Endothelial cell of umbilical vein (primary cell): ENCODE data around the gene MYO1C. TPM values are rescaled to one million over a fixed set of nuclear protein-coding genes. Genes with fewer than 3 reads are reported as not detected.

Source experiments
- BruUV-seq: library from RNA; stranded (reverse); fragments of 400-500 nt; replicated peaks from 2 replicates; lab custom pipeline; 2021; lab: Mats Ljungman, UMichigan
- CTCF ChIA-PET: fragments of 300-600, 350-600 bp; sonication (Branson Sonifier 250); formaldehyde crosslinking; loops from one replicate; lab custom pipeline; 2021; ENCODE audit warnings: antibody characterized with exemption, inconsistent platforms; lab: Charles Lee
- POLR2A ChIA-PET: fragments of 300-600, 350-600 bp; sonication (Branson Sonifier 250); formaldehyde crosslinking; loops from one replicate; lab custom pipeline; 2021; ENCODE audit warnings: antibody characterized with exemption, inconsistent platforms; lab: Charles Lee
- DNase-seq: peaks from one replicate; pipeline ENCODE4 v3.0.0-alpha.2; 2011; ENCODE audit warnings: low read depth, low spot score
- FAIRE-seq: peaks from 2 replicates; lab custom pipeline; 2011; peaks lifted over from hg19 to GRCh38; lab: Jason Lieb, UNC
- H2AFZ ChIP-seq: 2 replicates; pipeline ENCODE4 v1.6.0; 2012; ENCODE audit warnings: low read depth, low read length, control low read depth, inconsistent platforms
- H3K27ac ChIP-seq: 2 replicates; pipeline ENCODE4 v1.5.1; 2011; ENCODE audit warnings: low read depth, mild to moderate bottlenecking, control low read depth, low read length, moderate library complexity; ENCODE audit not compliant: insufficient read depth
- H3K27me3 ChIP-seq, 2 experiments: 2 replicates each; pipeline versions ENCODE4 v1.6.0 to v1.6.1; 2011; ENCODE audit warnings: low read length in 2 of 2, mixed read lengths in 1 of 2; ENCODE audit not compliant: control insufficient read depth in 2 of 2, insufficient read depth in 2 of 2
- H3K36me3 ChIP-seq, 2 experiments: 2 replicates in 1 of 2; 3 replicates in 1 of 2; pipeline ENCODE4 v1.5.1; 2011; ENCODE audit warnings: low read length in 2 of 2, mild to moderate bottlenecking in 1 of 2, moderate library complexity in 1 of 2; ENCODE audit not compliant: control insufficient read depth in 2 of 2, insufficient read depth in 2 of 2; ENCODE audit errors: extremely low read depth in 1 of 2
- H3K4me1 ChIP-seq: 3 replicates; pipeline ENCODE4 v1.5.1; 2011; ENCODE audit warnings: mild to moderate bottlenecking, low read length; ENCODE audit not compliant: control insufficient read depth, insufficient read depth; ENCODE audit errors: extremely low read depth
- H3K4me2 ChIP-seq: 2 replicates; pipeline ENCODE4 v1.6.1; 2011; ENCODE audit warnings: low read length, control low read depth, mixed read lengths; ENCODE audit not compliant: insufficient read depth
- H3K4me3 ChIP-seq, 3 experiments: fragments of 200-600 bp in 1 of 3; sonication (generic), shearing (Covaris generic) in 1 of 3; replicated peaks in 1 of 3; 2 replicates each; pipeline ENCODE4 v1.5.1; 2011 to 2016; ENCODE audit warnings: control low read depth in 3 of 3, low read length in 3 of 3, mild to moderate bottlenecking in 2 of 3, inconsistent platforms in 1 of 3, low read depth in 1 of 3, moderate library complexity in 1 of 3; ENCODE audit not compliant: insufficient read depth in 1 of 3
- H3K79me2 ChIP-seq: 2 replicates; pipeline ENCODE4 v1.6.0; 2012; ENCODE audit warnings: low read length, inconsistent platforms; ENCODE audit not compliant: control insufficient read depth, insufficient read depth
- H3K9ac ChIP-seq: replicated peaks from 2 replicates; pipeline ENCODE3; 2011; ENCODE audit warnings: low read length, control low read depth; ENCODE audit not compliant: insufficient read depth; ENCODE audit errors: extremely low read depth
- H3K9me1 ChIP-seq: replicated peaks from 3 replicates; pipeline ENCODE4 v1.6.0; 2011; ENCODE audit warnings: mild to moderate bottlenecking, low read length; ENCODE audit not compliant: control insufficient read depth, insufficient read depth; ENCODE audit errors: extremely low read depth
- H3K9me3 ChIP-seq: replicated peaks from 2 replicates; pipeline ENCODE4 v1.5.1; 2012; ENCODE audit warnings: low read length, inconsistent platforms; ENCODE audit not compliant: control insufficient read depth, insufficient read depth
- H4K20me1 ChIP-seq: replicated peaks from 2 replicates; pipeline ENCODE3; 2011; ENCODE audit warnings: mild to moderate bottlenecking, low read length; ENCODE audit not compliant: control insufficient read depth, insufficient read depth; ENCODE audit errors: extremely low read depth
- EZH2 ChIP-seq: IDR thresholded peaks from 2 replicates; pipeline ENCODE4 v1.6.1; 2012; ENCODE audit warnings: borderline replicate concordance, low read depth, mild to moderate bottlenecking, moderate library complexity, low read length, inconsistent platforms; ENCODE audit not compliant: severe bottlenecking
- FOS ChIP-seq: IDR thresholded peaks from 2 replicates; pipeline ENCODE4 v1.6.1; 2011; ENCODE audit warnings: mild to moderate bottlenecking, low read length, moderate library complexity, borderline replicate concordance; ENCODE audit not compliant: insufficient read depth
- GATA2 ChIP-seq: IDR thresholded peaks from 2 replicates; pipeline ENCODE4 v1.7.0; 2011; ENCODE audit warnings: low read depth, mild to moderate bottlenecking, moderate library complexity, mixed read lengths, low read length; ENCODE audit not compliant: insufficient read length, insufficient read depth
- JUN ChIP-seq: IDR thresholded peaks from 2 replicates; pipeline ENCODE4 v1.6.1; 2011; ENCODE audit warnings: borderline replicate concordance, low read depth; ENCODE audit not compliant: insufficient read length, insufficient read depth
- MYC ChIP-seq: IDR thresholded peaks from one replicate; pipeline ENCODE4 v1.6.1; 2011; ENCODE audit warnings: mild to moderate bottlenecking, low read depth, low read length
- POLR2A ChIP-seq: IDR thresholded peaks from 2 replicates; pipeline ENCODE4 v1.6.1; 2012; ENCODE audit warnings: low read depth, mild to moderate bottlenecking, control low read depth, low read length
- dilution Hi-C: fragments of 300-500 bp; cut with MboI; formaldehyde crosslinking; loops from one replicate; pipeline ENCODE4 v1.15.0; 2019; ENCODE audit warnings: low sequenced_read_pairs; ENCODE audit not compliant: extremely low pct_ligation_motif_present
- intact Hi-C: fragments of 100-400 bp; cut with micrococcal nuclease; formaldehyde crosslinking; loops from one replicate; pipeline ENCODE4 v1.10.0; 2022
- polyA plus RNA-seq, 4 experiments: library from polyadenylated mRNA; depleted of rRNA in 3 of 4; stranded (reverse) in 3 of 4; unstranded in 1 of 4; fragments of >200 nt; gene quantifications; 2 replicates each; pipeline versions ENCODE4 v1.2.1 to v1.2.3, GENCODE V29; 2011 to 2012; ENCODE audit warnings: missing spikeins in 1 of 4
- total RNA-seq: library from RNA; stranded (reverse); gene quantifications from 2 replicates; pipeline ENCODE4 v1.2.3, GENCODE V29; 2021
- TF ChIP-seq, protein P1 (sequence below): IDR thresholded peaks from 2 replicates; pipeline ENCODE4 v1.6.1; 2011; ENCODE audit not compliant: insufficient read depth, insufficient read length
- TF ChIP-seq, protein P2 (sequence below), 2 donors: IDR thresholded peaks; 1 replicate in 1 of 2; 2 replicates in 1 of 2; pipeline ENCODE4 v1.5.1; 2011; ENCODE audit warnings: low read length in 2 of 2, mild to moderate bottlenecking in 2 of 2, moderate library complexity in 2 of 2, control low read depth in 1 of 2, inconsistent platforms in 1 of 2, low read depth in 1 of 2; ENCODE audit not compliant: insufficient read depth in 1 of 2; ENCODE audit errors: extremely low read depth in 1 of 2

Gene MYO1C
- total and polyA plus RNA-seq, 2 donors (not counting 3 experiments of a cell fraction or from before 2014, with no cell fraction given), result 141 to 206 TPM

DNA sequence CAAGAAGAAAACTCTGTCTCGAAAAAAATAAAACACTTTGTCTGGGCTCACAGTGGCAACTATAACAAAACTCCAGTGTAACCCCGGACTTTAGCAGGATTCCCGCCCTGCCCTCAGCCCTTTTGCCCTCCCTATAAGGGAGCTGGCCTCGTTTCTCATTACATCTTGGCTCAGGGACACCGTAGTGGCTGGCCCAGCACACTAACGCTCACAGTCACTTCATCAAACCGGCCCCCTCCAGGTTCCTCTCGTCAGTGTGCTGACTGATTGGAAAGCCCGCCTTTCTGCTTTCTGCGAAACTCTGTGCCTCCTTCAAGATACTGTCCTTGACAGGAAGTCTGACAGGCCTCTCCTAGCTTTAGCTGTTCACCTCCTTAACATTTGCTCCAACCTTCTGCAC lies 11.2 kb upstream of the MYO1C start:
- POLR2A ChIA-PET, result no interaction called here
- H2AFZ ChIP-seq, result no peak overlapping the region
- intact Hi-C loops, result no loop called here
- peaks cover 0 to 18% of the 10 kb centered on the region in 2 experiments for H3K36me3 ChIP-seq
- no peaks in the 10 kb centered on the region for H3K27me3 ChIP-seq
- no peaks in the 10 kb centered on the region for H3K4me1 ChIP-seq
- H3K9me3 ChIP-seq, result no peaks in the 10 kb centered on the region
- H4K20me1 ChIP-seq, result no peaks in the 10 kb centered on the region
- no peak overlapping the region for H3K4me3 ChIP-seq
- H3K9me1 ChIP-seq, result no peaks in the 10 kb centered on the region
- no peak overlapping the region for H3K27ac ChIP-seq
- no peak overlapping the region for H3K4me2 ChIP-seq
- DNase-seq (no peak), FAIRE-seq (no peak)
- H3K79me2 ChIP-seq, result no peaks in the 10 kb centered on the region
- no peak overlapping the region for H3K9ac ChIP-seq
- TF ChIP-seq, protein P1, sequence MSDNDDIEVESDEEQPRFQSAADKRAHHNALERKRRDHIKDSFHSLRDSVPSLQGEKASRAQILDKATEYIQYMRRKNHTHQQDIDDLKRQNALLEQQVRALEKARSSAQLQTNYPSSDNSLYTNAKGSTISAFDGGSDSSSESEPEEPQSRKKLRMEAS, result no peak
- TF ChIP-seq EZH2 (no peak), GATA2 (no peak), MYC (no peak), JUN (no peak), FOS (no peak), POLR2A (no peak)
- TF ChIP-seq, protein P2, sequence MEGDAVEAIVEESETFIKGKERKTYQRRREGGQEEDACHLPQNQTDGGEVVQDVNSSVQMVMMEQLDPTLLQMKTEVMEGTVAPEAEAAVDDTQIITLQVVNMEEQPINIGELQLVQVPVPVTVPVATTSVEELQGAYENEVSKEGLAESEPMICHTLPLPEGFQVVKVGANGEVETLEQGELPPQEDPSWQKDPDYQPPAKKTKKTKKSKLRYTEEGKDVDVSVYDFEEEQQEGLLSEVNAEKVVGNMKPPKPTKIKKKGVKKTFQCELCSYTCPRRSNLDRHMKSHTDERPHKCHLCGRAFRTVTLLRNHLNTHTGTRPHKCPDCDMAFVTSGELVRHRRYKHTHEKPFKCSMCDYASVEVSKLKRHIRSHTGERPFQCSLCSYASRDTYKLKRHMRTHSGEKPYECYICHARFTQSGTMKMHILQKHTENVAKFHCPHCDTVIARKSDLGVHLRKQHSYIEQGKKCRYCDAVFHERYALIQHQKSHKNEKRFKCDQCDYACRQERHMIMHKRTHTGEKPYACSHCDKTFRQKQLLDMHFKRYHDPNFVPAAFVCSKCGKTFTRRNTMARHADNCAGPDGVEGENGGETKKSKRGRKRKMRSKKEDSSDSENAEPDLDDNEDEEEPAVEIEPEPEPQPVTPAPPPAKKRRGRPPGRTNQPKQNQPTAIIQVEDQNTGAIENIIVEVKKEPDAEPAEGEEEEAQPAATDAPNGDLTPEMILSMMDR (IDR thresholded peaks at IDR 0.05; ENCODE audit: extremely low read depth in 1 of 2, insufficient read depth in 1 of 2, low read depth in 1 of 2, low read length in 2 of 2), result no peak
- no TSS peak for BruUV-seq
- CTCF ChIA-PET, result interaction anchor here (1.5 to 2.7 kb wide), 2 partner anchors 12 kb away, joined by 6 to 25 read pairs; partner anchors contain the start of gene INPP5K
- dilution Hi-C loops, result no loop called here
